ENCODE measurements around the gene IL1B.

- TF ChIP-seq POLR2AphosphoS5 (IDR thresholded peaks at IDR 0.05; ENCODE audit: borderline replicate concordance, low read depth, low read length) (no peak), EZH2 (IDR thresholded peaks at IDR 0.05) (no peak)
Measured at GRCh38 chr2:112835061-112835501, 1.5 kb downstream of the IL1B start.

All from SK-N-MC (cell line).